ENCODE data around the gene CDYL. TPM values are rescaled to one million over a fixed set of nuclear protein-coding genes. Genes with fewer than 3 reads are reported as not detected.

The CDYL gene
- total RNA-seq, 1 experiment from 2014 or later: 41.6 TPM

DNA sequence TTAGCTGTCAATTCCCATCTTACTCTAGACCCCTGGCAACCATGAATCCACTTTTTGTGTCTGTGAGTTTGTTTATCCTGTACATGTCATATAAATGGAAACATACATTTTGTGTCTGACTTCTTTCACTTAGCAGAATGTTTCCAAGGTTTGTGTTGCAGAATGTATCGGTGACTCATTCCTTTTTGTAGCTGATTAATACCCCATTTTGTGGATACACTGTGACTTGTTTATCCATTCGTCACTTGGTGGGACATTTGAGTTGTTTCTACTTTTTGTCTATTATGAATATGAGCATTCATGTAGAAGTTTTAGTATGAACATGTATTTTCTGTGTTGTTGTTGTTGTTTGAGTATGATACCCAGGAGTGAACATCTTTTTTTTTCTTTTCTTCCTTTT, 21.4 kb downstream of the CDYL start:
- no peaks in the 10 kb centered on the region for H3K36me3 ChIP-seq (ENCODE audit: control insufficient read depth, insufficient read depth, low read length)
- peaks cover 11% of the 10 kb centered on the region for H3K4me1 ChIP-seq
- no peak overlapping the region for H3K4me3 ChIP-seq (ENCODE audit: low read depth, low read length)
- Mint-ChIP-seq H3K4me1 (ENCODE audit: low read depth, unreplicated experiment) (peaks cover 14% of the 10 kb centered on the region), H3K36me3 (ENCODE audit: insufficient read depth, unreplicated experiment) (peaks cover 6% of the 10 kb centered on the region), H3K4me3 (ENCODE audit: unreplicated experiment) (no peak overlapping the region), H3K9me3 (ENCODE audit: unreplicated experiment) (peaks cover 11% of the 10 kb centered on the region), H3K27me3 (ENCODE audit: insufficient read depth, unreplicated experiment) (no peaks in the 10 kb centered on the region), H3K27ac (ENCODE audit: unreplicated experiment) (no peak overlapping the region)
- peaks cover 9% of the 10 kb centered on the region; the same call in 1 of the 2 replicates for H3K9me3 ChIP-seq
- CTCF ChIA-PET: no interaction called here
- no peaks in the 10 kb centered on the region for H3K27me3 ChIP-seq (replicated peaks; ENCODE audit: control insufficient read depth, insufficient read depth, low read length)
- TF ChIP-seq, protein P1, sequence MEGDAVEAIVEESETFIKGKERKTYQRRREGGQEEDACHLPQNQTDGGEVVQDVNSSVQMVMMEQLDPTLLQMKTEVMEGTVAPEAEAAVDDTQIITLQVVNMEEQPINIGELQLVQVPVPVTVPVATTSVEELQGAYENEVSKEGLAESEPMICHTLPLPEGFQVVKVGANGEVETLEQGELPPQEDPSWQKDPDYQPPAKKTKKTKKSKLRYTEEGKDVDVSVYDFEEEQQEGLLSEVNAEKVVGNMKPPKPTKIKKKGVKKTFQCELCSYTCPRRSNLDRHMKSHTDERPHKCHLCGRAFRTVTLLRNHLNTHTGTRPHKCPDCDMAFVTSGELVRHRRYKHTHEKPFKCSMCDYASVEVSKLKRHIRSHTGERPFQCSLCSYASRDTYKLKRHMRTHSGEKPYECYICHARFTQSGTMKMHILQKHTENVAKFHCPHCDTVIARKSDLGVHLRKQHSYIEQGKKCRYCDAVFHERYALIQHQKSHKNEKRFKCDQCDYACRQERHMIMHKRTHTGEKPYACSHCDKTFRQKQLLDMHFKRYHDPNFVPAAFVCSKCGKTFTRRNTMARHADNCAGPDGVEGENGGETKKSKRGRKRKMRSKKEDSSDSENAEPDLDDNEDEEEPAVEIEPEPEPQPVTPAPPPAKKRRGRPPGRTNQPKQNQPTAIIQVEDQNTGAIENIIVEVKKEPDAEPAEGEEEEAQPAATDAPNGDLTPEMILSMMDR (IDR thresholded peaks at IDR 0.05; ENCODE audit: insufficient read depth in 1 of 2, low read depth in 1 of 2, low read length in 1 of 2, severe bottlenecking in 1 of 2, unreplicated experiment in 1 of 2): no peak
- no TSS peak for BruUV-seq (replicated peaks)
- intact Hi-C loops (cut with micrococcal nuclease; ENCODE audit: unreplicated experiment): no loop called here
- DNase-seq: no peak
- POLR2A ChIA-PET: no interaction called here

DNA sequence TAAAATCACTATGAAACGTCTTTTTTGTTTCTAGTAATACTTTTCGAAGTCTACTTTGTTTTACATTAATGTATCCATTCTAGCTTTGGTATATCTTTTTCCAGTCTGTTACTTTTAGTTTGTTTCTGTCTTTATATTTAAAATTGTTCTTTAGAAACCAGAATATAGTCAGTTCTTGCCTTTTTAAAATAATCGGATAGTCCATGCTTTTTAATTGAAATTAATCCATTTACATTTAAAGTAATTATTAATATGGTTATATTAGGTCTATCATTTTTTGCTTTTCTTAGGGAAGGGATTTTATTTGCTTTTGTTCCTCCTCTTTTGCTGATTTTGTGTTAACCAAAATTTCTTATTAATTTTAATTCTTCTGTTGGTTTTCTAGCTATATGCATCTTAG, 23.7 kb downstream of the CDYL start:
- Mint-ChIP-seq H3K4me3 (ENCODE audit: unreplicated experiment) (no peak overlapping the region), H3K4me1 (ENCODE audit: low read depth, unreplicated experiment) (peaks cover 29% of the 10 kb centered on the region), H3K9me3 (ENCODE audit: unreplicated experiment) (peaks cover 11% of the 10 kb centered on the region), H3K27ac (ENCODE audit: unreplicated experiment) (no peak overlapping the region), H3K36me3 (ENCODE audit: insufficient read depth, unreplicated experiment) (peaks cover 6% of the 10 kb centered on the region), H3K27me3 (ENCODE audit: insufficient read depth, unreplicated experiment) (no peaks in the 10 kb centered on the region)
- TF ChIP-seq, protein P1 (IDR thresholded peaks at IDR 0.05; ENCODE audit: insufficient read depth in 1 of 2, low read depth in 1 of 2, low read length in 1 of 2, severe bottlenecking in 1 of 2, unreplicated experiment in 1 of 2): no peak
- ChIA-PET CTCF (no interaction called here), POLR2A (no interaction called here)
- Histone ChIP-seq H3K9me3 (peaks cover 9% of the 10 kb centered on the region; the same call in 1 of the 2 replicates), H3K4me1 (peaks cover 6% of the 10 kb centered on the region; the same call in 1 of the 2 replicates), H3K36me3 (ENCODE audit: control insufficient read depth, insufficient read depth, low read length) (no peaks in the 10 kb centered on the region), H3K27me3 (replicated peaks; ENCODE audit: control insufficient read depth, insufficient read depth, low read length) (no peaks in the 10 kb centered on the region), H3K4me3 (ENCODE audit: low read depth, low read length) (no peak overlapping the region)
- intact Hi-C loops (cut with micrococcal nuclease; ENCODE audit: unreplicated experiment): no loop called here
- BruUV-seq (replicated peaks): no TSS peak
- no peak for DNase-seq

DNA sequence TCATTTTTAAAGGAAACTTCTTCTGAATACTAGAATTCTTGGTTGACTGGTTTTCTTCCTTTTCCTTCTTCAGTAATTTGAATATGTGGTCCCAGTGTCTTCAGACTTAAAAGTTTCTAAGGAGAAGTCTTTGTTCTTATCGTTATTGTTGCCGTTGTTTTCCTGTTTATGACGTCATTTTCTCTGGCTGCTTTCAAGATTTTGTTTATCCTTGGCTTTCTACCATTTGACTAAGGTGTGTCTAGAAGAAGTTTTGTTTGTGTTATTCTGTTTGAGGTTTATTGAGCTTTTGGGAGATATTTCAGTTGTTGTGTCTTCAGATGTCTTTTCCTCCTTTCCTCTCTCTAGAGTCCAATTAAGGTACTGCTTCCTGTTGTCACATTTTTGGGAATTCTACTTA, 24.5 kb downstream of the CDYL start:
- TF ChIP-seq, protein P1 (IDR thresholded peaks at IDR 0.05; ENCODE audit: insufficient read depth in 1 of 2, low read depth in 1 of 2, low read length in 1 of 2, severe bottlenecking in 1 of 2, unreplicated experiment in 1 of 2): no peak
- BruUV-seq (replicated peaks): no TSS peak
- Histone ChIP-seq H3K9me3 (peaks cover 9% of the 10 kb centered on the region; the same call in 1 of the 2 replicates), H3K4me3 (ENCODE audit: low read depth, low read length) (no peak overlapping the region), H3K27me3 (replicated peaks; ENCODE audit: control insufficient read depth, insufficient read depth, low read length) (no peaks in the 10 kb centered on the region), H3K36me3 (ENCODE audit: control insufficient read depth, insufficient read depth, low read length) (no peaks in the 10 kb centered on the region), H3K4me1 (peaks cover 6% of the 10 kb centered on the region; the same call in 1 of the 2 replicates)
- Mint-ChIP-seq H3K4me3 (ENCODE audit: unreplicated experiment) (no peak overlapping the region), H3K9me3 (ENCODE audit: unreplicated experiment) (peaks cover 11% of the 10 kb centered on the region), H3K36me3 (ENCODE audit: insufficient read depth, unreplicated experiment) (peaks cover 6% of the 10 kb centered on the region), H3K4me1 (ENCODE audit: low read depth, unreplicated experiment) (peaks cover 29% of the 10 kb centered on the region), H3K27ac (ENCODE audit: unreplicated experiment) (no peak overlapping the region), H3K27me3 (ENCODE audit: insufficient read depth, unreplicated experiment) (no peaks in the 10 kb centered on the region)
- DNase-seq: no peak
- intact Hi-C loops (cut with micrococcal nuclease; ENCODE audit: unreplicated experiment): no loop called here
- CTCF ChIA-PET: no interaction called here
- POLR2A ChIA-PET: no interaction called here
